ENCODE results near the gene PLA2G5.

DNA sequence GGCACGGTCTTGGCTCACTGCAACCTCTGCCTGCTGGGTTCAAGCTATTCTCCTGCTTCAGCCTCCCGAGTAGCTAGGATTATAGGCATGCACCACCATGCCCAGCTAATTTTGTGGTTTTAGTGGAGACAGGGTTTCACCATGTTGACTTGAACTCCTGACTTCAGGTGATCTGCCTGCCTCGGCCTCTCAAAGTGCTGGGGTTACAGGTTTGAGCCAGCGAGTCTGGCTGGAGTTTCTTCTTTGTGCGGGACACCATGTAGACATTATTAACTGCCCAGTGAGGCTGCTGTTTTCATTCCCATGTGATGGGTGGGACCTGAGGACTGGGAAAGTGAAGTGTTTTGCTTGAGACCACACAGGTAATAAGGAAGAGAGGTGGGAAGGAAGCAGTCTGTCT, 23.3 kb downstream of the PLA2G5 start:
- TF ChIP-seq, protein P1, sequence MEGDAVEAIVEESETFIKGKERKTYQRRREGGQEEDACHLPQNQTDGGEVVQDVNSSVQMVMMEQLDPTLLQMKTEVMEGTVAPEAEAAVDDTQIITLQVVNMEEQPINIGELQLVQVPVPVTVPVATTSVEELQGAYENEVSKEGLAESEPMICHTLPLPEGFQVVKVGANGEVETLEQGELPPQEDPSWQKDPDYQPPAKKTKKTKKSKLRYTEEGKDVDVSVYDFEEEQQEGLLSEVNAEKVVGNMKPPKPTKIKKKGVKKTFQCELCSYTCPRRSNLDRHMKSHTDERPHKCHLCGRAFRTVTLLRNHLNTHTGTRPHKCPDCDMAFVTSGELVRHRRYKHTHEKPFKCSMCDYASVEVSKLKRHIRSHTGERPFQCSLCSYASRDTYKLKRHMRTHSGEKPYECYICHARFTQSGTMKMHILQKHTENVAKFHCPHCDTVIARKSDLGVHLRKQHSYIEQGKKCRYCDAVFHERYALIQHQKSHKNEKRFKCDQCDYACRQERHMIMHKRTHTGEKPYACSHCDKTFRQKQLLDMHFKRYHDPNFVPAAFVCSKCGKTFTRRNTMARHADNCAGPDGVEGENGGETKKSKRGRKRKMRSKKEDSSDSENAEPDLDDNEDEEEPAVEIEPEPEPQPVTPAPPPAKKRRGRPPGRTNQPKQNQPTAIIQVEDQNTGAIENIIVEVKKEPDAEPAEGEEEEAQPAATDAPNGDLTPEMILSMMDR (IDR thresholded peaks at IDR 0.05), result no peak
- no peak for TF ChIP-seq POLR2A (IDR thresholded peaks at IDR 0.05)
